CD4-positive, alpha-beta T cell treated with Interleukin-6 for 4 hours (primary cell): ENCODE measurements around the gene OTUD5.

Experiments used
- DNase-seq: peaks from one replicate; pipeline ENCODE4 v3.0.0-alpha.2; 2020; ENCODE audit warnings: mixed read lengths

The OTUD5 gene

GRCh38 chrX:48935301-48935670 is 22.1 kb downstream of the OTUD5 start:
- DNase-seq, result no peak

GRCh38 chrX:48934581-48935300 is 22.7 kb downstream of the OTUD5 start:
- DNase-seq, result peak; percentile 50

- no peak for DNase-seq
These were observed 23.6 kb downstream of the OTUD5 start for GRCh38 chrX:48933757-48934156.

- no peak for DNase-seq
These were observed 29.5 kb downstream of the OTUD5 start for GRCh38 chrX:48927736-48928382.

GRCh38 chrX:48927123-48927522 is 30.3 kb downstream of the OTUD5 start:
- DNase-seq, result no peak

DNA sequence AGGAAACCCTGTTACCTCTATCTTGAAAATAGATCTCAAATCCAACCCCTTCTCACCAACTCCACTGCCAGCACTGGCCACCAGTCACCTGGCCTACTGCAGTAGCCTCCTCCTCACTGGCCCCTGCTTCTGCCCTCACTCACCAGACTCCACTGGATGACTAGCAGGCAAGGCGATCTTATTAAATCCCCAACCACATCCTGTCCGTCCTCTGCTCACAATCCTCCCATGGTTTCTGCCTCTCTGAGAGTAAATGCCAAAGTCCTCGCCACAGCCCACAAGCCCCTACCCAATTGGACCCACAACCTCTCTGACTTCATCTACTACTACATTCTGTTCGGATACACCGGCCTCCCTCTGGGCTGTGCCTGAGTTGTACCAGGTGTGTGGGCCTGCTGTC is 33.1 kb downstream of the OTUD5 start:
- DNase-seq, result no peak

DNA sequence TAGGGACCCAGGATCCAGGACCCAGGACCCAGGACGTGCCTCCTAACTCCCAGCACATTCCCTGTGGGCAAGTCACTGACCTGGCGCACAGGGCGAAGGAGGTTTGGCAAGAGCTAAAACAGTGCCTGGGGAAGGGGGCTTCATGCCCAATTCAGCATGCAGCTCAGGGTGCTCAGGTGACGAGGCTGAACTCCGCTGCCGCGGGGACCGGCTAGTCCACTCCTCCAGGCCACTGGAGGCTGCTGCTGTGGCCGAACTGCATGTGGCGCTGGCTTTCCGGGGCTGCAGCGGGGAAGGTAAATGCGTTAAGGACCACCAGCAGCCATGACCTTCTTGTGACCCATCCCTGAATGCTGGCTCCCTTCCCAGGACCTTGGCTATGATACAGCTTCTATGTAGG is 33.6 kb downstream of the OTUD5 start:
- no peak for DNase-seq

DNA sequence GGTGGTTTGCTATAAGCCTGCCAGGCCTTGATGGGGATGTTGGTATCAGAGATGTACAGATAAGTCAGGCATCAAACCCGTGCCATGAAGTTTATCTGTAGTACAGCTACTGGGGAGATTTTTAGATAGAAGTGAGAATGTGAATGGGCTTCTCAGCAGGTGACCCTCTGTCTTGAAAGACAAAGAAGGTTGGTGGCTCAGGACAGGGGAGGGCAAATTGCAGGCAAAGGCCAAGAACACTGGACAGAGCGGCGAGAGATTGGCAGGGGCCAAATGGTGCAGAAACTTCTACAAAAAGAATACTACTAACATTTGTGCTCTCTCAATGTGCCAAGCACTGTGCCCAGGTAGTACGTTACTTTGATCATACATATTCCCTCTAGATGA is 36.7 kb downstream of the OTUD5 start:
- no peak for DNase-seq

DNA sequence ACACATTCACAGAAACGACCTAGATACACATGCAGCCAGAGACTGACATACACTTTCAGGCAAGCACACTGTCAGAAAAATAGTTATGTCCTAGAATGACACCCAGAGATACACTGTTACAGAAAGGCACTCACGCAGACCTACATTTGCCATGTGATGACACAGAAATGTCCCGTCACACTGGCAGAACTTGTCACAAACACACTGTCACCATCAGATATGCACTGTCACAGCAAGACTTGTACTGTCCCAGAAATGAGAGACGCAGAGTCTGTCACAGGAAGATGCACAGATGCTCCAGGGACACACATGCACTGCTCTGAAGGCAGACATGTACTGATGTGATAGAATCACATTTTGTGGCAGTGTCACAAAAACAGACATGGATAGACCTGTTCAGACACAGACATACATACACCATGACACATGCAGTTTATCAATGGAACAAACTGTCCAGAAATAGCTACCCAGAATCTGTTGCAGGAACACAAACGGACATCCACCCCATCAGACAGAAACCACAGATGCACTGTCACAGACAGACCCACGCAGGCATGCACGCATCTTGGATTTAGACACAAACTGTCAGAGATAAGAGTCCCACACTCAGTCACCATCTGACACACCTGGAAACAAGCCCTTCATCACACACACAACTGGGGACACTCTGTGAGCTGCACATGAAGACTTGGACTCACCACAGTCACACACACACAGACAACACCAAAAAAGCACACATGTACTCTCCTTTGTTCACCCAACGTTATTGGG is 37.3 kb downstream of the OTUD5 start:
- peak; percentile 55 for DNase-seq

- DNase-seq, result peak; percentile 44
These were observed 38.0 kb downstream of the OTUD5 start for GRCh38 chrX:48919360-48919841.

- peak; percentile 95 for DNase-seq
These were observed 38.6 kb downstream of the OTUD5 start, which contains the start of gene PIM2 for GRCh38 chrX:48918643-48919340. TSS of gene PIM2 (minus strand) at chrX:48919024. CDS start at chrX:48918834, 190 bp downstream.

GRCh38 chrX:48918301-48918642 is 39.1 kb downstream of the OTUD5 start:
- no peak for DNase-seq

DNA sequence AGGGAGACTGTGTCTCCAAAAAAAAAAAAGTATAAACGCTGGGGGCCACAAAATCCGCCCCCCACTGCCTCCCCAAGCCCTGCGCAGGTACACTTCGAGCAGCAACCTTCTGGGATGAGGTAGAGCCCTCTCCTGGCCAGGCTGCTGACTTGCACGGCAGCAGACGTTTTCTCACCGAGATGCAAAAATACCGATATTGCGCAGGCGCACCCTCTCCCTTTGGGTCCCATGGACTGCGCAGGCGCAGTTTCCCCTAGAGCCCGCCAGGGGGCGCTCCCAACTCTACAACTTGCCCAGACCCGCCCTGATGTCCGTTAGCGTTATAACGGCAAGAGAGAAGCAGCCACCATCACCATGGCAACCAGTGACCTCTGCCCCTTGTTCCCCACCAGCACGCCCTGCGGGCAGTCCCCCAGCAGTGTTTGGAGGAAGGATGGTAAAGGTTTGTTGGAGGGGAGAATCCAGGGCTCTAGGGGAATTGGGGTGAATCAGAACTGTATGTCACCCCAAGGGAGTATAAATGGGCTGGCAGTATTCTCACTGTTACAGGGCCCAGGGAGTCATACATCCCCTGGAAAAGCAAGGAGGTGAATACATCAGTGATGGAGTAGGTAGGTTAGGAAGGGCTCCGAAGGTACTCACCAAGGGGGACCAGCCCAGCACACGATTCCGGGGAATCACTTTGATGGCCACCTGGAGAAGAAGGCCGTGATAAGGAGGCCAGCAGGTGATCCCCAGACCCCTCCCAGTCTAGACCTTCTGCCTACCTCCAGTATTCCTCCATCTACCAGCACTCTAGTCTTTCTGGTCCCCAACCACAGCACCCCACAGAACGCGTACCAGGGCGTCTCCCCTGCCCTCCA is 40.0 kb downstream of the OTUD5 start:
- DNase-seq, result peak; percentile 89

GRCh38 chrX:48914593-48915493 is 42.6 kb downstream of the OTUD5 start:
- DNase-seq, result no peak

- DNase-seq, result no peak
These were observed 43.6 kb downstream of the OTUD5 start for GRCh38 chrX:48913605-48914366.

GRCh38 chrX:48911412-48912182 is 45.8 kb downstream of the OTUD5 start, which contains the start of gene SLC35A2:
TSS of gene SLC35A2 (minus strand) at chrX:48911646. CDS start at chrX:48911636, 10 bp downstream.
- peak; percentile 89 for DNase-seq

- no peak for DNase-seq
These were observed 46.4 kb downstream of the OTUD5 start for GRCh38 chrX:48910926-48911411.

DNA sequence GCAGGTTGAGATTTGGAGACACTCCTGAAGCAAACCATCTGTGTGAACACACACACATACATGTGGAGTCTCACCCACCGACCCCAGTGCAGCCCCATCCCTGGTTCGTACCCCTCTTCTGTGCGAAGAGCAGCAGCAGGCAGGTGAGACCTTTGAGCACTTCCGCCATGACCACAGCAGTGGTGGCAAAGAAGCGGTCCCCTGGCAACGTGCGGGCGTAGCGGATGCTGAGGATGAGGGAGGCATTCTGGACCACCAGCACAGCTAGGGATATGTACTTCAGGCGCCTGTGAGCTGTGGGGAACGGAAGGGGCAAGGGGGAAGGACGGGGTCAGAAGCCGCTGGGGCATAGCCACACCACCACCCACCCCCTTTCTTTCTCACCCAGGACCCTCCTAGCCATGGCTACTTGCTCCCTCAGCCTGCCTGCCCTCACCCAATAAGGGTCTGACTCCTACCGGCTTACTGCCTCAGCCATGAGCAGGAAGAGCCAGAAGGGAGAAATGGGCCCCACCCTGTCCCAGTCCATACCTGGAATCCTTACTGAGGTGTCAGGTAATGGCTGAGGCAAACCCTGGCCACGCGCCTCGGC is 47.6 kb downstream of the OTUD5 start:
- no peak for DNase-seq

DNA sequence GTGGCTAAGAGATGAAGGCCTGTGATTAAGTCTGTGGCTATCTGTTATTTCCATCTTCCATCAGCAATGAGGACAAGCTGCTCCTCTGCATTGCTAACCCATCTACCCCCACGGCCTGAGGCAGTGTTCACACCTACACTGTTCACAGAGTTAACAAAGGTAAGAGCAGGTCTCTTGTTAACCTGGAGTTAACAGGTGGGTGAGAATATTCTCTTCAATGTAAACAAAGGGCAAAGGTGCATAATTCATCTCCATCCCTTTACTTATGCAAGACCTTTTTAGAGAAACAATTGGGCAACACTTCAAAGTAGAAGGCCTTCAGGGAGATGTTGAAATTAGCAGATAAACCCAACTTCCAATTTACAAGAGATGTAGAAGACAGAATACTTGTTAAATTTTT is 48.8 kb downstream of the OTUD5 start:
- no peak for DNase-seq
